Aorta (tissue), 5 donors: ENCODE measurements around the gene THEM4. TPM values are rescaled to one million over a fixed set of nuclear protein-coding genes. Genes with fewer than 3 reads are reported as not detected.
A peak's percentile ranks its signal among the peaks of the same experiment; 100 is the strongest.

Experiments used
- ATAC-seq: fragments of 200-7000 bp; cut with Tn5 transposase; one replicate; pipeline ENCODE4 v1.9.1; 2022; ENCODE audit warnings: moderate library complexity; ENCODE audit not compliant: low FRiP score
- DNase-seq, 2 donors: peaks; one replicate each; pipeline ENCODE4 v3.0.0-alpha.2; 2020
- H3K27ac ChIP-seq, 2 donors: one replicate each; pipeline ENCODE4 v1.5.1; 2013; ENCODE audit warnings: low read length in 2 of 2, mild to moderate bottlenecking in 2 of 2, moderate library complexity in 2 of 2, control low read depth in 1 of 2, inconsistent platforms in 1 of 2, low read depth in 1 of 2
- H3K27me3 ChIP-seq, 2 donors: one replicate each; pipeline ENCODE4 v1.6.1; 2013; ENCODE audit warnings: control low read depth in 1 of 2, low read length in 1 of 2, mild to moderate bottlenecking in 1 of 2, moderate library complexity in 1 of 2; ENCODE audit not compliant: insufficient read depth in 2 of 2, control insufficient read depth in 1 of 2
- H3K36me3 ChIP-seq, 2 donors: one replicate each; pipeline ENCODE4 v1.6.1; 2013; ENCODE audit warnings: control low read depth in 1 of 2, low read length in 1 of 2, mild to moderate bottlenecking in 1 of 2; ENCODE audit not compliant: insufficient read depth in 2 of 2, control insufficient read depth in 1 of 2
- H3K4me1 ChIP-seq, 2 donors: one replicate each; pipeline ENCODE4 v1.6.1; 2013; ENCODE audit warnings: low read length in 2 of 2, control low read depth in 1 of 2, mild to moderate bottlenecking in 1 of 2, moderate library complexity in 1 of 2; ENCODE audit not compliant: insufficient read depth in 2 of 2, control insufficient read depth in 1 of 2
- H3K4me3 ChIP-seq, 2 donors: one replicate each; pipeline ENCODE4 v1.5.1; 2013; ENCODE audit warnings: low read length in 2 of 2, control low read depth in 1 of 2, mild to moderate bottlenecking in 1 of 2
- H3K9me3 ChIP-seq: one replicate; pipeline ENCODE4 v1.6.1; 2013; ENCODE audit warnings: mild to moderate bottlenecking, low read length; ENCODE audit not compliant: control insufficient read depth
- WGBS, 2 donors: extraction: QIAGEN DNeasy Blood & Tissue Kit; methylation state at CpG; one replicate each; pipeline ENCODE4 v1.1.7; 2013; 5-methylcytosine and 5-hydroxymethylcytosine counted together
- intact Hi-C, 2 donors: fragments of 100-400 bp; cut with DNase I; formaldehyde crosslinking; loops; one replicate each; pipeline versions ENCODE4 v1.14.2 to v1.15.0; 2022
- polyA plus RNA-seq, 2 donors: library from polyadenylated mRNA; stranded (reverse); fragments of 200-250 nt; gene quantifications; one replicate each; pipeline ENCODE4 v1.2.3, GENCODE V29; 2013
- total RNA-seq, 2 donors: library from RNA; stranded (reverse); fragmentation: NEBNext Ultra II Directional; extraction: Animal tissue kit (Norgen Biotek cat#: 25700); gene quantifications; one replicate each; pipeline ENCODE4 v1.2.1, GENCODE V29; 2021
- donor health status: healthy with polysubstance abuse.
- donor health status: Bipolar disorder and iron deficiency.
- donor health status: DM: no; HTN: no; CAD: no.
- donor health status: DM: no; HTN: no; CAD: no.
- donor health status: DM: yes; HTN: yes; CAD: no.

Gene THEM4
- total and polyA plus RNA-seq, 4 donors, result 3.8 to 17.5 (median 12.0) TPM

- 68 to 70% methylated on average over 7 of the region's 7 CpGs for WGBS, 2 donors
- no peak overlapping the region for H3K4me3 ChIP-seq
- peaks cover 0 to 4% of the 10 kb centered on the region in 2 donors for H3K4me1 ChIP-seq
- no peak overlapping the region for H3K27ac ChIP-seq
- no peaks in the 10 kb centered on the region for H3K9me3 ChIP-seq
- DNase-seq, result no peak
- ATAC-seq, result no peak
- no peaks in the 10 kb centered on the region for H3K36me3 ChIP-seq
- intact Hi-C loops, result no loop called here
- no peaks in the 10 kb centered on the region for H3K27me3 ChIP-seq
Measured at GRCh38 chr1:151936653-151937052, 27.3 kb upstream of the THEM4 start.

DNA sequence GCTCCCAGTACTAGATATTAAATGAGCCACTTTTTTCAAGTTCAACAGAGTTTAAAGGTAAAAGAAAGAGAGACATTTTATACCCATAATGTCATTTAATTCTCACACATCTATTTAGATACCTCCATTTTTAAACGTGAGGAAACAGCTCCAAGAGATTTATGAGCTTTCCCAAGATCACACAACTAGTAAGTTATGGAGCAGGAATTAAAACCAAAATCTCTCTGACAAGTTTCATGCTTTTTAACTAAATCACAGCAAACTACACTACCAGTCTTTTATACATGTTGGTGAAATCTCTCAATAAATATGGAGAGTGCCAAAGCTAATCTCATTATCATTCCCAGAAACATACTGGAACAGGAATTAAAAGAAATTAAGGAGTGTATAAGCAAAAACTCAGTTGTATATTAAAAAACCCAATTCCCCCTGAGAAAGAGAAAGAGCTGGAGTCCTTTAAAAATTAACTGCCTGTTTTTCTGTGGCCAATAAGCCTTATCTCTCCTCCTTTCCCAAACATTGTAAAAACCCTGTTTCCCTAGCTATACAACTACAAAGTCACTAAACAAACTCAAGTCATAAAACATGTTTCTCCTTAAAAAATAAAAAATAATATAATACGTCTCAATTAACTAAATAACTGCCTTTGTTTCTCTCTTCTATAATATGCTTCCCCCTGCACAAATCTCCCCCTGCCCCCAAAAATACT, 26.7 kb upstream of the THEM4 start:
- no peak for ATAC-seq
- intact Hi-C loops, result loop anchor here in 1 of 2 donors (2.0 kb wide), 1 partner anchor 59 kb away; no protein-coding TSS in a partner anchor

GRCh38 chr1:151935154-151935553, 25.8 kb upstream of the THEM4 start:
- intact Hi-C loops, result loop anchor here in 1 of 2 donors (2.0 kb wide), 1 partner anchor 60 kb away; no protein-coding TSS in a partner anchor
- no peak overlapping the region for H3K27ac ChIP-seq

More for the DNA sequence above, 26.7 kb upstream of the THEM4 start:
- H3K36me3 ChIP-seq, result no peaks in the 10 kb centered on the region
- no peak for DNase-seq
- H3K27me3 ChIP-seq, result no peaks in the 10 kb centered on the region
- no peak overlapping the region for H3K27ac ChIP-seq
- WGBS, 2 donors, result 19 to 33% methylated on average over 2 of the region's 2 CpGs
- no peak overlapping the region for H3K4me3 ChIP-seq
- H3K4me1 ChIP-seq, result no peaks in the 10 kb centered on the region
- no peaks in the 10 kb centered on the region for H3K9me3 ChIP-seq

DNA sequence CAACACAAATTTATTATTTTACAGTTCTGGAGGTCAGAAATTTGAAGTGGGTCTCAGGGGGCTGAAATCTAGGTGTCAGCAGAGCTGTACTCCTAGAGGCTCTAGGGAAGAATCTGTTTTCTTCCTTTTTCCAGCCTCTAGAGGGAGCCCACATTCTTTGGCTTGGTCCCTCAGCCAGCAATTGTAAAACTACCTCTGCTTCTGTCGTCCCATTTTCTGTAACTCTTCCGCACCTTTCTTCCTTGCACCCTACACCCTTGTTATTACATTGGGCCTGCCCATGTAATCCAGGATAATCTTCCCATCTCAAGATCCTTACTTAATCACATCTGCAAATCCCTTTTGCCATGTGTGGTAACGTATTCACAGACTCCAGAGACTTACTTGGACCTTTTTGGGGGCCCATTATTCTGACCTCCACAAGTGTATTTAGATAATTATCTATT, 24.8 kb upstream of the THEM4 start:
- H3K36me3 ChIP-seq, result no peaks in the 10 kb centered on the region
- H3K4me3 ChIP-seq, result no peak overlapping the region
- no peaks in the 10 kb centered on the region for H3K4me1 ChIP-seq
- H3K9me3 ChIP-seq, result no peaks in the 10 kb centered on the region
- ATAC-seq (peak; percentile 83), DNase-seq (no peak)
- WGBS, 2 donors, result 23 to 24% methylated on average over 3 of the region's 3 CpGs
- H3K27me3 ChIP-seq, result no peaks in the 10 kb centered on the region
- intact Hi-C loops, result loop anchor here (1.0 to 2.0 kb wide), 2 partner anchors 61 to 67 kb away; no protein-coding TSS in a partner anchor
- no peak overlapping the region for H3K27ac ChIP-seq

More at GRCh38 chr1:151935154-151935553, 25.8 kb upstream of the THEM4 start:
- WGBS, 2 donors, result 55 to 68% methylated on average over 3 of the region's 3 CpGs
- H3K9me3 ChIP-seq, result no peaks in the 10 kb centered on the region
- H3K4me3 ChIP-seq, result no peak overlapping the region
- no peak for DNase-seq
- H3K36me3 ChIP-seq, result no peaks in the 10 kb centered on the region
- H3K27me3 ChIP-seq, result no peaks in the 10 kb centered on the region
- ATAC-seq, result no peak
- no peaks in the 10 kb centered on the region for H3K4me1 ChIP-seq

GRCh38 chr1:151924691-151925587, 15.6 kb upstream of the THEM4 start:
- Histone ChIP-seq H3K4me1 (no peaks in the 10 kb centered on the region), H3K9me3 (no peaks in the 10 kb centered on the region), H3K36me3 (no peaks in the 10 kb centered on the region), H3K27me3 (no peaks in the 10 kb centered on the region), H3K27ac (no peak overlapping the region), H3K4me3 (no peak overlapping the region)
- DNase-seq (no peak), ATAC-seq (no peak)
- WGBS, 2 donors, result 91 to 95% methylated on average over 1 of the region's 1 CpG
- intact Hi-C loops, result no loop called here

- Histone ChIP-seq H3K4me3 (no peak overlapping the region), H3K36me3 (no peaks in the 10 kb centered on the region), H3K27me3 (no peaks in the 10 kb centered on the region), H3K4me1 (no peaks in the 10 kb centered on the region), H3K9me3 (no peaks in the 10 kb centered on the region), H3K27ac (no peak overlapping the region)
- intact Hi-C loops, result no loop called here
- WGBS, 2 donors, result 74 to 96% methylated on average over 1 of the region's 1 CpG
- ATAC-seq (no peak), DNase-seq (no peak)
Measured at GRCh38 chr1:151923422-151923821, 14.1 kb upstream of the THEM4 start.

DNA sequence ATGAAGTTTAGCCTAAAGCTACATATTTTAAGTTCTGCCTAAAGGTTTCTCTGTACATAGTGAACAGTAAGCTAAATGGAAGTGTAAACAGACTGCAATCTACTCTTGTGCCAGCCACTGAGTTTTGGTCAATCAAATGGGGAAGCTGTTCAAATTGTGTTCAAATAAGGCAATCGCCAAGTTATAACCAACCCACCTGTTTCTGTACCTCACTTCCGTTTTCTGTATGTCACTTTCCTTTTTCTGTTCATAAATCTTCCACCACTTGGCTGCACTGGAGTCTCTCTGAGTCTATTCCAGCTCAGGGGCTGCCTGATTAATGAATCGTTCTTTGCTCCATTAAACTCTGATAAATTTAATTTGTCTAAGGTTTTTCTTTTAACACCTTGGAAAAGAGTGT, 10.8 kb upstream of the THEM4 start:
- Histone ChIP-seq H3K4me1 (peaks cover 0 to 3% of the 10 kb centered on the region in 2 donors), H3K4me3 (no peak overlapping the region), H3K9me3 (no peaks in the 10 kb centered on the region), H3K36me3 (no peaks in the 10 kb centered on the region), H3K27ac (no peak overlapping the region), H3K27me3 (no peaks in the 10 kb centered on the region)
- intact Hi-C loops, result no loop called here
- 49 to 63% methylated on average over 3 of the region's 3 CpGs for WGBS, 2 donors
- no peak for ATAC-seq
- no peak for DNase-seq

- H3K27me3 ChIP-seq, result no peaks in the 10 kb centered on the region
- H3K27ac ChIP-seq, result no peak overlapping the region
- H3K4me3 ChIP-seq, result no peak overlapping the region
- DNase-seq, result no peak
- intact Hi-C loops, result no loop called here
- no peaks in the 10 kb centered on the region for H3K9me3 ChIP-seq
- 72 to 84% methylated on average over 6 of the region's 6 CpGs for WGBS, 2 donors
- H3K36me3 ChIP-seq, result no peaks in the 10 kb centered on the region
- H3K4me1 ChIP-seq, result peaks cover 0 to 3% of the 10 kb centered on the region in 2 donors
- ATAC-seq, result no peak
Measured at GRCh38 chr1:151918819-151919610, 9.7 kb upstream of the THEM4 start.
